ENCODE results near the gene LRRC71. TPM values are rescaled to one million over a fixed set of nuclear protein-coding genes. Genes with fewer than 3 reads are reported as not detected.

LRRC71 gene
- total RNA-seq, 2 donors from 2014 or later, result not detected

GRCh38 chr1:156899956-156900718, 20.3 kb upstream of the LRRC71 start:
- Histone ChIP-seq H3K4me1 (ENCODE audit: control insufficient read depth, insufficient read depth, low read length) (no peaks in the 10 kb centered on the region), H3K27ac (ENCODE audit: low read depth, low read length) (no peak overlapping the region), H3K36me3 (ENCODE audit: control insufficient read depth, insufficient read depth, low read length) (no peaks in the 10 kb centered on the region), H3K9ac (ENCODE audit: extremely low read depth, low read length, poor library complexity, severe bottlenecking) (no peak overlapping the region), H3K27me3 (ENCODE audit: control insufficient read depth, insufficient read depth, low read length, poor library complexity, severe bottlenecking) (no peaks in the 10 kb centered on the region), H3K9me3 (ENCODE audit: control insufficient read depth, low read length) (no peaks in the 10 kb centered on the region), H3K4me3 (ENCODE audit: low read length) (no peak overlapping the region)
- peaks cover 3% of the 10 kb centered on the region for H3K4me1 Mint-ChIP-seq
- TF ChIP-seq, protein P1, sequence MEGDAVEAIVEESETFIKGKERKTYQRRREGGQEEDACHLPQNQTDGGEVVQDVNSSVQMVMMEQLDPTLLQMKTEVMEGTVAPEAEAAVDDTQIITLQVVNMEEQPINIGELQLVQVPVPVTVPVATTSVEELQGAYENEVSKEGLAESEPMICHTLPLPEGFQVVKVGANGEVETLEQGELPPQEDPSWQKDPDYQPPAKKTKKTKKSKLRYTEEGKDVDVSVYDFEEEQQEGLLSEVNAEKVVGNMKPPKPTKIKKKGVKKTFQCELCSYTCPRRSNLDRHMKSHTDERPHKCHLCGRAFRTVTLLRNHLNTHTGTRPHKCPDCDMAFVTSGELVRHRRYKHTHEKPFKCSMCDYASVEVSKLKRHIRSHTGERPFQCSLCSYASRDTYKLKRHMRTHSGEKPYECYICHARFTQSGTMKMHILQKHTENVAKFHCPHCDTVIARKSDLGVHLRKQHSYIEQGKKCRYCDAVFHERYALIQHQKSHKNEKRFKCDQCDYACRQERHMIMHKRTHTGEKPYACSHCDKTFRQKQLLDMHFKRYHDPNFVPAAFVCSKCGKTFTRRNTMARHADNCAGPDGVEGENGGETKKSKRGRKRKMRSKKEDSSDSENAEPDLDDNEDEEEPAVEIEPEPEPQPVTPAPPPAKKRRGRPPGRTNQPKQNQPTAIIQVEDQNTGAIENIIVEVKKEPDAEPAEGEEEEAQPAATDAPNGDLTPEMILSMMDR (conservative IDR thresholded peaks at IDR 0.05), result no peak
- 82 to 85% methylated on average over 11 to 12 of the region's 12 CpGs for WGBS, 2 experiments (ENCODE audit: insufficient coverage in 1 of 2, insufficient read length in 1 of 2)
- no peak overlapping the region for H3K4me3 Mint-ChIP-seq
- peaks cover 15% of the 10 kb centered on the region for H3K27me3 Mint-ChIP-seq (ENCODE audit: insufficient read depth)
- H3K36me3 Mint-ChIP-seq (ENCODE audit: low read depth), result no peaks in the 10 kb centered on the region
- no peak for DNase-seq
- H3K27ac Mint-ChIP-seq, result no peak overlapping the region
- H3K9me3 Mint-ChIP-seq, result no peaks in the 10 kb centered on the region

GRCh38 chr1:156900896-156901589, 19.4 kb upstream of the LRRC71 start:
- peaks cover 18% of the 10 kb centered on the region for H3K27me3 Mint-ChIP-seq (ENCODE audit: insufficient read depth)
- H3K36me3 Mint-ChIP-seq (ENCODE audit: low read depth), result no peaks in the 10 kb centered on the region
- H3K9ac ChIP-seq (ENCODE audit: extremely low read depth, low read length, poor library complexity, severe bottlenecking), result no peak overlapping the region
- H3K27ac Mint-ChIP-seq, result no peak overlapping the region
- TF ChIP-seq, protein P1 (conservative IDR thresholded peaks at IDR 0.05), result no peak
- no peak overlapping the region for H3K4me3 Mint-ChIP-seq
- no peak for DNase-seq
- no peaks in the 10 kb centered on the region for H3K9me3 ChIP-seq (ENCODE audit: control insufficient read depth, low read length)
- H3K4me1 ChIP-seq (ENCODE audit: control insufficient read depth, insufficient read depth, low read length), result no peaks in the 10 kb centered on the region
- H3K9me3 Mint-ChIP-seq, result no peaks in the 10 kb centered on the region
- H3K4me1 Mint-ChIP-seq, result peaks cover 3% of the 10 kb centered on the region
- 80 to 84% methylated on average over 1 to 6 of the region's 6 CpGs for WGBS, 2 experiments (ENCODE audit: insufficient coverage in 1 of 2, insufficient read length in 1 of 2)
- no peaks in the 10 kb centered on the region for H3K27me3 ChIP-seq (ENCODE audit: control insufficient read depth, insufficient read depth, low read length, poor library complexity, severe bottlenecking)
- H3K27ac ChIP-seq (ENCODE audit: low read depth, low read length), result no peak overlapping the region
- no peaks in the 10 kb centered on the region for H3K36me3 ChIP-seq (ENCODE audit: control insufficient read depth, insufficient read depth, low read length)
- H3K4me3 ChIP-seq (ENCODE audit: low read length), result no peak overlapping the region

DNA sequence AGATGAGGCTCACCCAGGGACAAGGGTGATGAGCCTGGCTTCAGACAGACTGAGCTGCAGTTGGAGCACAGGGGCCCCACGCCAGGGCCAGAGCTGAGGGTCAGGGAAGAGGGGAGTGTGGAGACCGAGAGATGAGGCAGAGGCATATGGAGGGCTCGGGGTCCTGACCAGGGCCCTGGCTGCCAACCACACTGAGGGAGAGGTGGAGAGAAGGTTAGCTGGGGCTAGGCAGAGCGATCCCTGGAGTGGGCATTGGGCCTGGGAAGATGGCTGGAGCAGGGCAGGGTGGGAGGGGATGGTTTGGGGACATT, 18.9 kb upstream of the LRRC71 start:
- Histone ChIP-seq H3K4me3 (ENCODE audit: low read length) (no peak overlapping the region), H3K9ac (ENCODE audit: extremely low read depth, low read length, poor library complexity, severe bottlenecking) (no peak overlapping the region), H3K36me3 (ENCODE audit: control insufficient read depth, insufficient read depth, low read length) (no peaks in the 10 kb centered on the region), H3K9me3 (ENCODE audit: control insufficient read depth, low read length) (no peaks in the 10 kb centered on the region), H3K4me1 (ENCODE audit: control insufficient read depth, insufficient read depth, low read length) (no peaks in the 10 kb centered on the region), H3K27ac (ENCODE audit: low read depth, low read length) (no peak overlapping the region), H3K27me3 (ENCODE audit: control insufficient read depth, insufficient read depth, low read length, poor library complexity, severe bottlenecking) (no peaks in the 10 kb centered on the region)
- no peak overlapping the region for H3K27ac Mint-ChIP-seq
- H3K4me3 Mint-ChIP-seq, result no peak overlapping the region
- 86 to 97% methylated on average over 3 to 4 of the region's 4 CpGs for WGBS, 2 experiments (ENCODE audit: insufficient coverage in 1 of 2, insufficient read length in 1 of 2)
- peaks cover 3% of the 10 kb centered on the region for H3K4me1 Mint-ChIP-seq
- no peaks in the 10 kb centered on the region for H3K9me3 Mint-ChIP-seq
- peaks cover 18% of the 10 kb centered on the region for H3K27me3 Mint-ChIP-seq (ENCODE audit: insufficient read depth)
- TF ChIP-seq, protein P1 (conservative IDR thresholded peaks at IDR 0.05), result no peak
- no peaks in the 10 kb centered on the region for H3K36me3 Mint-ChIP-seq (ENCODE audit: low read depth)
- no peak for DNase-seq
